Cardiac fibroblast (primary cell): ENCODE results near the gene DZIP3.

Experiments used
- DNase-seq, 2 donors: peaks; one replicate each; pipeline versions ENCODE4 v3.0.0 to v3.0.0-alpha.2; 2010; ENCODE audit warnings: low read depth in 2 of 2
- H3K4me3 ChIP-seq, 2 donors: replicated peaks in 1 of 2; 1 replicate in 1 of 2; 2 replicates in 1 of 2; pipeline ENCODE4 v1.5.1; 2011; ENCODE audit warnings: low read depth in 2 of 2, low read length in 2 of 2, mild to moderate bottlenecking in 2 of 2, moderate library complexity in 1 of 2
- CTCF ChIP-seq: IDR thresholded peaks from one replicate; pipeline ENCODE4 v1.5.1; 2011; ENCODE audit warnings: low read depth, mild to moderate bottlenecking, low read length, inconsistent platforms

DZIP3 gene

DNA sequence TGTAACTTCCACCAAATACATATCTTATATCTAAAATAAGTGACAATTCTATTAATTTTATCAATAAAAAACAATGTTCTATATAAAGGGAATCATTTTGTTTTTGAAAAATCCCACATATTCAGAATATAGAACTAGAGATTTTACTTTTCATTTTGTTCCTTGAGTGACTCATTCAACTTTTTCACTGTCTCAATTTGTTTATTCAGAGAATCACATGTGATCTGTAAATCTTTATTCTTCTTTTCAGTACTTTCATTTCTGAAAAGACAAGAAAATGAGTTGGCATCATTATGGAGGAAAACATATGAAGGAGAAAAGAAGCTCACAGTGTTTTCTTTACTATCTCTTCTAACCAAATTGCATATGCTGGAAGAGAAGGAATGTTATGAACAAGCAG, 35.3 kb upstream of the DZIP3 start:
- H3K4me3 ChIP-seq: no peak overlapping the region
- peak in 1 of 2 donors; percentile 13 for DNase-seq
- no peak for TF ChIP-seq CTCF

DNA sequence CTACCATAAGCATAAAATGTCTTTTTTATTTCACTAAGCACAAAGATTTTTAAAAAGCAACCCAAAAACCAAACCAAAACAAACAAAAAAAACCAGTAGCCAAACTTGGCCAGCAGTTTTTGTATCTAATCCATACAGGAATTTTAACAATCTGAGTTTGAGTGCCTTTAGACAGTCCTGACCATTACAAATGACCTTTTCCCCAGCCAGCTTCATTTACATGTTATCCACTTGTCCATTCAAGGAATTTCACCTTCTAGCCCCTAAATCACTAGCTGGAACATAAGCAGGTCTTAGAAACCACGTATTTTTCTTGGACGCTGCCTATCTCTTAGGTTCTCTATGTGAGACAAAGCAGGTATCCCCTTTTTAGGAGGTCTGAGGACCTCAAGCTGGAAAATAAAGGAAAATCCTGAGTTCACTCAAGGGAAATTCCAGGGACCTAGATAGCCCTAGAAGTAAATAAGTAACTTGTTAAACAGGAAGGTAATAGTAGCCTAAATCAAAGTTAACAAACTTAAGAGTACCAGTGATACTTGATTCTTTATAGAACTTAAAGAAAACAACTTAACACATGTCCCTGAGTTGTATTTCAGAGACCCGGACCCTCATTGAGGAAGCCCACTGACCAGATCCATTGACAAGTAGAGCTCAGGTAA, 34.5 kb upstream of the DZIP3 start:
- no peak for TF ChIP-seq CTCF
- no peak for DNase-seq
- no peak overlapping the region for H3K4me3 ChIP-seq

- no peak overlapping the region for H3K4me3 ChIP-seq
- DNase-seq: no peak
- TF ChIP-seq CTCF: no peak
Measured at GRCh38 chr3:108555966-108556581, 33.4 kb upstream of the DZIP3 start.

- DNase-seq: no peak
- TF ChIP-seq CTCF: no peak
- no peak overlapping the region for H3K4me3 ChIP-seq
Measured at GRCh38 chr3:108562565-108562964, 27.0 kb upstream of the DZIP3 start.

- no peak overlapping the region for H3K4me3 ChIP-seq
- peak in 1 of 2 donors; percentile 26 for DNase-seq
Measured at GRCh38 chr3:108564564-108564963, 25.0 kb upstream of the DZIP3 start.

DNA sequence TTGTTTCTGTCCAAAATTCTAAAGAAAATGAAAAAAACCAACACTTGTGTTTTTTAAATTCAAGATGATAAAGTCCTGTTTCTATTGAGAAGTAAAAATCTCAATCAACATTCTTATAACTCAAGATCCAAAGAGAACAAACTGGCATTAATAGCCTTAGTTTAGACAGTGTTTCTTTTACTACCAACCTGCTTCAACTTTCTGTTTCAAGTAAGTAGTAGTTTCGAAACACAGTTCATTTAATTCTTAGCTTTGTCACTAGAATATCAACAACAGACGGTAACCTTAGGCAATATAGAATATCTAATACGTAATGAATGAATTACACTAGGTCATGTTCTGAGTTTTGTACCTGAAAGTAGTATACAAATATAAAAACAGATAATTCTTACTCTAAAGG, 24.0 kb upstream of the DZIP3 start:
- H3K4me3 ChIP-seq: no peak overlapping the region
- DNase-seq: no peak
- no peak for TF ChIP-seq CTCF

More at GRCh38 chr3:108564564-108564963, 25.0 kb upstream of the DZIP3 start:
- TF ChIP-seq CTCF: no peak
